Measurements from ENCODE around the gene ANKLE1.
"Not testable (repeated sequence)": the region's sequence is repeated elsewhere in the genome, so short reads cannot be mapped to it uniquely, and the experiment has no call there.

The ANKLE1 gene

DNA sequence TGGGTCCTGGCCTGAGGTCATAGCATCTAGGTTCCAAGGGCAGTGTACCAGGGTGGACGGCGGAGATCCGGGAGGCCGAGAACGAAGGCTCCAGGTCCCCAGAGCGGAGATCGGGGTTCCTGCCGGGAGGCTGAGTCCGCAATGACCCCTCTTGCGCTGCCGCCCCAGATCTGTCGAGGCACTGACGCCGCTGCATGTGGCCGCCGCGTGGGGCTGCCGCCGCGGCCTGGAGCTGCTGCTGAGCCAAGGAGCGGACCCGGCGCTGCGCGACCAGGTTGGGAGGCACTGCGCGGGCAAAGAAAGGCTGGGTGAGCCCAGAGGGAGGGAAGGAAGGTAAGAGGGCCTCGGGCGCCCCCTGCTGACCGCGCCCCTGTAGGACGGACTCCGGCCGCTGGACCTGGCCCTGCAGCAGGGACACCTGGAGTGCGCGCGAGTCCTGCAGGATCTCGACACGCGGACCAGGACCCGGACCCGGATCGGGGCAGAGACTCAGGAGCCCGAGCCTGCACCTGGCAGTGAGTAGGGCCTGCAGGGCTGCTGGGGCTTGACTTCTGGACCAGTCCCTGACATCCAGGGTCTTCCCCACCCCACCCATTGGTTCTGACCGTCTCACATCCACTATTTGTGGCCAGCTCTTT is 906 bp downstream of the ANKLE1 start:
- DNase-seq = peak; percentile 85

DNA sequence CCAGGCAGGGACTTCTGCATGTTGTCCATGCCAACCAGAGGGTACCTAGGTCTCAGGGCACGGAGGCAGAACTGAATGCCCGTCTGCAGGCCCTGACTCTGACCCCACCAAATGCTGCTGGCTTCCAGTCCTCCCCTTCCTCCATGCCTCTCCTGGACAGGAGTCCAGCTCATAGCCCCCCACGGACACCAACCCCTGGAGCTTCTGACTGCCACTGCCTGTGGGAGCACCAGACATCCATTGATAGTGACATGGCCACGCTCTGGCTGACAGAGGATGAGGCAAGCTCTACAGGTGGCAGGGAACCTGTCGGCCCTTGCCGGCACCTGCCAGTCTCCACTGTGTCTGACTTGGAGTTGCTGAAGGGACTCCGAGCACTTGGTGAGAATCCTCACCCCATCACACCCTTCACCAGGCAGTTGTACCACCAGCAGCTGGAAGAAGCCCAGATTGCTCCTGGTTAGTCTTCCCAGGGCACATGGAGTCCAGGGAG is 1.8 kb downstream of the ANKLE1 start:
- DNase-seq = no peak

DNA sequence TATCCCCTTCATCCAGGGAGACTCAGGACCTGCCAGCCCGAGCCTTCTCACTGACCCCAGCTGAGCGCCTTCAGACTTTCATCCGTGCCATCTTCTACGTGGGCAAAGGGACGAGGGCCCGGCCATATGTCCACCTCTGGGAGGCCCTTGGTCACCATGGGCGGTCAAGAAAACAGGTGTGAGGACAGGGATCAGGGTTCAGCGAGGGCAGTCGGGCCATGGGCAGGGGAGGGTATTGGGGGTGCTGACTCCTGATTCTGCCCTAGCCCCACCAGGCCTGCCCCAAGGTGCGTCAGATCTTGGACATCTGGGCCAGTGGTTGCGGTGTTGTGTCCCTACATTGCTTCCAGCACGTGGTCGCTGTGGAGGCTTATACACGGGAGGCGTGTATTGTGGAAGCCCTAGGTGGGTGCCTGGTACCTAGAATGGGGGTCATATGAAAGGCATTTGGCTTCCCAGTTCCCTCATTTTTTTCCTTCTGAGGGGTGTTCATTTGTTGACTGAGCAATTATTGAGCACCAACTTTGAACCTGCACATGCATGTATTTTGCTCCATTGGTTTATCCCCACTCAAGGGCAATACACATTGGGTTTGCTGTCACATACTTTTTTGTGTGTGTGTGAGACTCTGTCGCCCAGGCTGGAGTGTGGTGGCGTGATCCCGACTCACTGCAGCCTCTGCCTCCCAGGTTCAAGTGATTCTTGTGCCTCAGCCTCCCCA is 3.9 kb downstream of the ANKLE1 start:
- DNase-seq = no peak

DNA sequence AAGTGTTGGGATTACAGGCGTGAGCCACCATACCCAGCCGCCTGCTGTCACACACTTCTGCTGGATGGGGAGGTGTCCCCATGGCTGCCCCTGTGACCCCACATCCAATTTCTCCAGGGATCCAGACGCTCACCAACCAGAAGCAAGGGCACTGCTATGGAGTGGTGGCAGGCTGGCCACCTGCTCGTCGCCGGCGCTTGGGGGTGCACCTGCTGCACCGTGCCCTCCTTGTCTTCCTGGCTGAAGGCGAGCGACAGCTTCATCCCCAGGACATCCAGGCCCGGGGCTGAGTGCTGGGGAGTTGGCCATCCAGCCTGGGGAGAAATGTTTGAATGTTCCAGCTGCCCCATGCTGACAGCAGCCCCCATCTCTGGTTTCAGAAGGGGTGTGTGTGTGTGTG is 4.6 kb downstream of the ANKLE1 start:
- no peak for DNase-seq

DNA sequence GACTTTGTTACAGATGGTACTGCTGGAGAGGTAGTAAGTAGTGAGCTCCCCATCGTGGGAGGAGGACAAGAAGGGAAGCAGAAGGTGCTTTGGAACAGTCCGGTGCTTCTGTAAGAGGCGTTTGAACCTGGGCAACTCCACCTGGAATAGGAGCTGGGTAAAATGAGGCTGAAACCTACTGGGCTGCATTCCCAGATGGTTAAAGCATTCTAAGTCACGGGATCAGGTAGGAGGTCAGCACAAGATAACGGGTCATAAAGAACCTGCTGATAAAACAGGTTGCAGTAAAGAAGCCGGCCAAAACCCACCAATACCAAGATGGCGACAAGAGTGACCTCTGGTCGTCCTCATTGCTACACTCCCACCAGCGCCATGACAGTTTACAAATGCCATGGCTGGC is 5.1 kb downstream of the ANKLE1 start:
- no peak for DNase-seq

DNA sequence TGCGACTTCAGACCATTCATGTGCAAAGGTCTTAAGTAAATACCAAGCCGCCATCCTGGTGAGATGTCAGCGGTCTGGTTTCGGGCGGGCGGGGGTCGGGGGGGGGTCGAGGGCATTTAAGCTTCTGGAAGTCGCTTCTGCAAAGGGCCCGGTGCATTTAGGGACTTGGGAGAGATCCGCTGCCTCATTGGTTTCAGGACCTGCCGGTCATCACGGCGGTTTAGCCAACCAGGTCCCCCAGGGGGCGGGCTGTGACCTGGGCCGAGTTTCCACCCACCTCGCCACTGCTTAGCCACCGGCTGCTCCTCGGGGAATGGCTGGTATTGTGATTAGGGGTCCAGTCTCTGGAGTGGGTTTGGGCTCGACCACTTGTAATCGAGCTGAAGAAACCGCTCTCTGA is 7.8 kb downstream of the ANKLE1 start:
- no peak for DNase-seq

DNA sequence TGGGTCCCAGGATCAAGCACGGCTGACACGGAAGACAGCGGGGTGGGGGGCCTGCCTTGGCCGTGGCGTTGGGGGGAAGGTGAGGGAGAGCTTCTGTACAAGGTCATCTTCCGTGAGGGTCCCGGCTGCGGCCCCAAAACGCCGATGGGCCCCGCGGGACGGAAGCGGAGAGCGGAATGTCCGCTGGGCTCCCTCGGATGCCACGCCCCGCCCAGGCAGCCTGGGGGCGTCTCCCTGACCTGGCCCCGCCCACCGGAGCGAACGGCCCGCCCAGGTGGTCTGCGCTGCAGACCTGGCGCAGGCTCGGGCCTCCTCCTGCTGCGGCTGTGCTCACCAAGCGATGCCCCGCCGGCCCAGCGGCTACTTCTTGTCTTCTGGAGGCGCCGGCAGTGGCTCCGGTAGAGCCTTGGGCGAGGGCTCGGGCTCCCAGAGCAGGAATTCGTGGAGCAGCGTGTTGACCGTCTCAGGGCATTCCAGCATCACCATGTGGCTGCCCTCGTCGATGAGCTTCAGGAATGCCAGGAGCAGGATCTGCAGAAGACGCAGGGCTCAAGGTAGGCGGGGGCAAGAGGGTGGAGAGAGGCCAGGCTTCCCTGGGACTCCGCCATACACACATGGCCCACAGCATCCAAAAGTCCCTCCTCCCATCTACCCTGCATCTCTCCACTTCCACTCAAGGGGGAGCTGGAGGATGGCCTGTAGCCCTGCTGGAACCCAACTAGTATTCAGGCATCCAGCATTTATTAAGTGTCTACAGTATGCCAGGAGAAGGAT is 10.8 kb downstream of the ANKLE1 start:
- DNase-seq = peak; percentile 88

DNA sequence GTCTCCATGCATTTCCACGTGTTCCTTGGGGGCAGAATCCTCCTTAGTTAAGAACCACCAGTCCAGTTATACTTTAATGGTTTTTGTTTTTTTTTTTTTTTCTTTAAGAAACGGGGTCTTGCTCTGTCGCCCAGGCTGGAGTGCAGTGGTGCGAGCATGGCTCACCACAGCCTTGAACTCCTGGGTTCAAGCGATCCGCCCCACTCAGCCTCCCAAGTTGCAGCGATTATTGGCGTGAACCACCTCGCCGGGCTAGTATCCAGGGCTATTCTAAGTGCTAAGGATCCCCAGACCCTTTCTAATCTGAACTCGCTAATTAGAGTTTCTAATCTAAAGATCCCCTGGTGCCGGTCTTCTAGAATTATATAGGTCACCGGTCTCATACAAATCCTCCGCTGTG is 11.9 kb downstream of the ANKLE1 start:
- no peak for DNase-seq

DNA sequence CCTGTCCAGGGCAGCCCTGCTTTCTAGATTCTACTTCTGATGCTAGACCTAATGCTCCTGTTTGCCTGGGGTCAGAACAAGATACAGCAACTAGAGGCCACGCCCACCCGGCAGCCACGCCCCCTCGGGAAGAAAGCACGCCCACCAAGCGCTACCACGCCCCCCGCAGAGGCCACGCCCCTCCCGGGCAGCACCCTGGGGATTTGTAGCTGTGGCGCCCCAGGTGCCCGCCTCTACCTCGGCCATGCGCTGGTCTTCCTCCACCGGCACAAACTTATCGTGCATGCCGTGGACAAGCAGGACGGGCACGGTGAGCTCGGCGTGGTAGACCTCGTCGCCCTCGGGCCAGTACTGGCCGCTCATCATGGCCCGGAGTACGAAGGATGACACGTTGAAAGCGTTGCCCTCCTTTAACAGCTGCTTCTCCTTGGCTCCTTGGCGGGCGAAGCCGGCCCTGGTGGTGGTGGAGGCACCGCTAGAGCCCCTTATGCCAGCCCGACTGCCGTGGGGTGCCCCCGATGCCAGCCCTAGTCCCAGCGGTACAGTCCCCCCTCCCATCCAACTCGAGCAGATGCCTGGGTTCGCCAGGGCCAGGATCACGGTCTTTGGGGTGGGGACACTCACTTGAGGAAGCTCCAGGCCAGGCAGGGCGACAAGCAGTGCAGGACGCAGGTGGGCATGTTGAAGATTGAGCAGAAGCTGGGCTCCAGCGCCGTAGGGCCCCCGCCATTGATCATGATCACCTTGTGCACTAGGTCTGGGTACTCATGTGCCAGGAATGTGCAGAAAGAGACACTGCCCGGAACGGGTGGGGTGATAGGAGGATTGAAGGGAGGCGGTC is 12.6 kb downstream of the ANKLE1 start:
- DNase-seq = no peak

DNA sequence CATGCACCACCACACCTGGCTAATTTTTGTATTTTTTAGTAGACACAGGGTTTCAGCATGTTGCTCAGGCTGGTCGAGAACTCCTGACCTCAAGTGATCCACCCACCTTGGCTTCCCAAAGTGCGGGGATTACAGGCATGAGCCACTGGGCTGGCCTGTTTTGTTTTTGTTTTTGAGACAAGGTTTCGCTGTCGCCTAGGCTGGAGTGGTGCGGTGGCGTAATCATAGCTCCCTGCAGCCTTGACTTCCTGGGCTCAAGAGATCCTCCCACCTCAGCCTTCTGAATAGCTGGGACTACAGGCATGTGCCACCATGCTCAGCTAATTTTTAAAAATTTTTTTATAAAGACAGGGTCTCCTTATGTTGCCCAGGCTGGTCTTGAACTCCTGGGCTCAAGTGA is 13.8 kb downstream of the ANKLE1 start:
- DNase-seq = not testable (repeated sequence)

DNA sequence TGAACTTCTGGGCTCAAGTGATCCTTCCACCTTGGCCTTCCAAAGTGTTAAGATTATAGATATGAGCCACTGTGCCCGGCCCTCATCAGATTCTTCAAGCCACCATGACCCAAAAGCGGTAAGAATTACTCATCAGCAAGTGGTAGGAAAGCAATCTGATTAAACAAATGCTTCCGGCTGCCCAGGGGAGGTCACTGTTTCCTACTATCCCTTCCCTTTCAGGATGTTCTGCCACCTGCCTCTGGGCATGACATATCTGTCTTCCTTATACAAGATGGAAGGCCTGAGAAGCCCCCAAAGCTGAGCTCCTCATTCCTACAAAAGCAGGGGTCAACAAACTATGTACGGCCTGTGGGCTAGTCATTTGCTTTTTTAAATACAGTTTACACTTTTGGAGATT is 14.6 kb downstream of the ANKLE1 start:
- DNase-seq = no peak

DNA sequence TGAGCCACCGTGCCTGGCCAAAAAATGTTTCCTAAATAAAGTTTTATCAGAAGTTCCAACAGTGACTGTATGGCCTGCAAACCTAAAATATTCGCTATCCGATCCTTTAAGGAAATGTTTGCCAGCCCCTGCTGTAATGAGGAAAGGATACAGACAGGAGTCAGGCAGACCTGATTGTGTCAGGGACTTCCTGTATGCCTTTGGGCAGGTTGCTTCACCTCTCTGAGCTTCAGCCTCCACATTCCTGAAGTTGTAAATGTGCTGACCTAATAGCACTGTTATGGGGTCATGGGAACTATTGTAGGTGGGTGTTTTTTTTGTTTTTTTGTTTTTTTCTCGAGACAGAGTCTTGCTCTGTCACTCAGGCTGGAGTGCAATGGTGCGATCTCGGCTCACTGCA is 15.3 kb downstream of the ANKLE1 start:
- DNase-seq = no peak

DNA sequence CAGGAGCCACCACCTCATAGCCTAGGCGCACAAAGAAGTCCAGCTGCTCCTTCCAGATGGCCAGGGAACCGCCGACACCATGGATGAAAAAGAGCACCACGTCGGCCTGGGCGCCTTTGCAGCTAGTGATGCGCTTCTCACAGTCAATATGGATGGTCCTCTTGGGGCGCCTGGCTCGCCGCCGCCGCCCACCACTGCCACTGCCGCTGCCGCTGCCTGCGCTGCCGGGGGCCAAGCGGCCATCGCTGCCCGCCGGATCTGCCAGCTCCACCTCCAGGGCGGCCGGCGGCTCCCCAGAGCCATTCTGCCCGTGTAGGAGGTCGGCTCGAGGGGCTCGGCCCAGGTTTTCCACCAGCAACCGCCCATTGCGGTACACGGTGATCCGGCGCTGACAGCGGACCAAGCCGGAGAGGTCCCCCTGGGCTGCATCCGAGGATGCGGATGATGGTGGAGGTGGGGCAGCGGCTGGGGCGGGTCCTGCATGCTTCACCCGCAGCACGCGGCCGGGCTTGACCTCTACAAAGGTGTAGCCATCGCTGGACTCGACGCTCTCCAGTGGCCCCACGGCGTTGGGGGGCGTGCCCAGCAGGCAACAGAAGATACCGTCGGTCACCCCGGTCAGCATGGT is 19.4 kb downstream of the ANKLE1 start:
- DNase-seq = no peak

DNA sequence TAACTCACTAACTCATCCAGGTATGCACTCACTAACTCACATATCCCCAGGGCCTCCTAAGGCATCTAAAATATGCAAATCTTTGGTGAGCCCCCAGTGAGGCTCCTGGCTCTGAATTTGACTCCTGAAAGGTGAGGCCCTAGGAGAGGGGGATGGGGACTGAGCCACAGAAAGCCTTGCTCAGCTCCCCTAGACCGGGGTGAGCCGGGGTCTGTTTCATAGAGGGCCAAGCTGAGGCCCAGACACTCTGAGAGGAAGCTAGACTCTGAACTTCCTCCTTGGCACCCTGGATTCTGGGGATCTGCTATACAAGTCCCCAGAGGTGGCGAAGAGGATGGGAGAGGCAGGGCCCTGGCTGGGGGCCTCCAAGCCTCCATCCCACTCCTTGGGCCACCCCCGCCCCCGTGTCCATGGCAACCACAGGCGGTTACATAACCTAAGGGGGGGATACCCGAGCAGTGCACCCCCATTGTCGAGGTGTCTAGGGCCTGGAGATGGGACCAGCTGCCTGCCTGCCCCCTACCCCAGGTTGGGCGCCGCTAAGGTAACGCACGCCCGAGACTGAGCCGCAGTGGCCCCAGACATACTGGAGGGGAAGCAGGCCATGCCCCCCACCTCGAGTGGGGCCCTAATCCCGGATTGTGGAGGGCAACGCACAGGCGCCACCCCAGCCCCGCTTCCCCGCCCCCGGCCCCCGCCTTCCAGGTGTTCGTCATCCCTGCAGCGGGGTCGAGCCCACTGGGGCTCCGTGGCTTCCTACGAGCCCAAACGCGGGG is 20.9 kb downstream of the ANKLE1 start:
- no peak for DNase-seq

DNA sequence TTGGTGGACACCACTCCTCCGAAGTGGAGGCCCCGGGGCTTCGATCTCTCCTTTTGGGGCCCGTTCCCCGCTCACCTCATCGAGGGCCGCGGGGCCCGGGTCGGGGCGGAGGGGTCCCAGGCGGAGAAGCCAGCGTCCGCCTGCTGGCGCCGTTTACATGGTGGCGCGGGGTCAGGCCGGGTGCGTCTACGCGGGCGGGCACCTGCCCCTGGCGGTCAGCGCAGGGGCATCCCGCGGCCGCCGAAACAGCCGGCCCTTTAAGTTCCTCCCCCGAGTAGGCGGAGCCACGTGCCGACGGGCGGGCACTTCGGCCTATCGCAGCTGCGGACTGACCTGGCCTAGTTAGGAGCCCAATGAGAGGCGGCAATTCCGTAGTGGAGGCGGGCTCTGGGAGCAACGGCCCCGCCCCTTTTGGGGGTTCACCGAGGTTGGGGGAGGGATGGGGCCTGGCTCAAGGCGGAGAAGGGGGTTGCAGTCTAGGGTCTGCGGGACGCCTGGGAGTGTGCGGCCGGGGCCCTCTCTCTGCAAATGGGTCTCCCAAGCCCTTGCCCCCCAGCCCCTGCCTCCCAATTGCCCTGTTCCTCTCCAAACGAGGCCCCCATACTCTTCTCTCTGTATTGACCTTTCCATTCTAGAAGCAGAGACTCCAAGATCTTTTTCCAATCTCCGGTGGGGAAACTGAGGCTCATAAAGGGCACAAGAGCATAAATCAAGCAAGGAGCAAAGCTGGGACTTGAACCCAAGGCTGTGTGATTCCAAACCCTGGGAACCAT is 21.7 kb downstream of the ANKLE1 start, which contains the start of gene ABHD8:
Gene ABHD8 (minus strand): TSS at position 259 of the 773 bp plus-strand sequence. CDS start 1,809 bp downstream, outside the sequence.
- peak; percentile 86 for DNase-seq

DNA sequence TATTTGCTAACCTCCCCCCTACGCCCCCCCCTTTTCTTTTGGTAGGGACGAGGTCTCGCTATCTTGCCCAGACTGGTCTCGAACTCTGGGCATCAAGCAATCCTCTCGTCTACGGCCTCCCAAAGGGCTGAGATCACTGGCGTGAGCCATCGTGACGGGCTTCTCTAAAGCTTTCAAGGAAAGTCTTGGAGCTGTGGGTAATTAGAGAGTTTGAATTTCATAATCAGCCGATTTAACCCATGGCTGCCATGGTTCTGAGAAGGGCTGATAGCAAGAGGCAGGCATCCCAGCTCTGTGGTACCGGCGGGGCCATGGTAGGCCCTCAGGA is 22.2 kb downstream of the ANKLE1 start:
- no peak for DNase-seq

DNA sequence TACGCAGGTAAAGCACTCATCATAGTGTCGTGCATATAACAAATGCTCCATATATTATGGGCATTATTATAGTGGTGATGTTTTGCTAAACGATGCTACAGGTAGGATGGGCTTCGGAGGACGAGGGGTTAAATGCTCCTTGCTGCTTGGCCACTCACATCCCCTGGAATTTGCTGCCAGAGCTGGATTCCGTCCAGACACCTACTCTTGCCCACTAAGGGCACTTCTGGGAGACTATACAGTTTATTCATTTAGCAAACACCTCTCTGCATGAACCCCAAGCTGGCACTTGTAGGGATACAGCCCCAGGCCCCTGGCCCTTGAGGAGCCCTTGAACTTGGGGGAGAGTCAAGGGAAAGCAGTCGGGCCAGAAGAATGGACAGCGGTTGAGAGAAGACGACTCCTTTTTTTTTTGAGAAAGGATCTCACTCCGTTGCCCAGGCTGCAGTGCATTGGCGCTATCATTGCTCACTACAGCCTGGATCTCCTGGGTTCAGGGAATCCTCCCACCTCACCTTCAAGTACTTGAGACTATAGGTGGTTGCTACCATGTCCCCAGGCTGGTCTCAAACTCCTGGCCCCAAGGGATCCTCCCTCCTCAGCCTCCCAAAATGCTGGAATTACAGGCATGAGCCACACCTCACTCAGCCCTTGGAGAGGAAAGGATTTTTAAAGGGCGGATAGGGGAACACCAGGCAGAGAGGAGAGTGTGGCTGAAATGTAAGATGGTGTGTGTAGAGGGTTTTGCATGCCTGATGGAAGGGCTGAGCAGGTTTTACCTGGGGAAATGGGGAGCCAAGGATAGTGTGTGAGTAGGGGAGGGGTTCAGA is 22.9 kb downstream of the ANKLE1 start:
- DNase-seq = no peak

DNA sequence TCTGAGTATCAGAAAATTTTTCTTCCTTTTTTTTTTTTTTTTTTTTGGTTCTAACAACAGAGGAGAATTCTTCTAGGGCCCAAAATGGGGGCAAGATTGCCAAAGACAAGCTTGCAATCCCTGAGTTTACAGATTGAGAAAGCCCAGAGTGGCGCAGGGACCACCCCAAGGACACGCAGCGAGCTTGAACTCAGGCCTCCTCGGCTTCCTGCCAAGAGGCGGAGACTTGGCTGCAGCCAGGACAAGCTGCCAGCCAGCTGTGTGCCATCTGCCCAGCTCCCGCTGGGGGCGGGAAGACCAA is 23.5 kb downstream of the ANKLE1 start:
- DNase-seq = no peak

DNA sequence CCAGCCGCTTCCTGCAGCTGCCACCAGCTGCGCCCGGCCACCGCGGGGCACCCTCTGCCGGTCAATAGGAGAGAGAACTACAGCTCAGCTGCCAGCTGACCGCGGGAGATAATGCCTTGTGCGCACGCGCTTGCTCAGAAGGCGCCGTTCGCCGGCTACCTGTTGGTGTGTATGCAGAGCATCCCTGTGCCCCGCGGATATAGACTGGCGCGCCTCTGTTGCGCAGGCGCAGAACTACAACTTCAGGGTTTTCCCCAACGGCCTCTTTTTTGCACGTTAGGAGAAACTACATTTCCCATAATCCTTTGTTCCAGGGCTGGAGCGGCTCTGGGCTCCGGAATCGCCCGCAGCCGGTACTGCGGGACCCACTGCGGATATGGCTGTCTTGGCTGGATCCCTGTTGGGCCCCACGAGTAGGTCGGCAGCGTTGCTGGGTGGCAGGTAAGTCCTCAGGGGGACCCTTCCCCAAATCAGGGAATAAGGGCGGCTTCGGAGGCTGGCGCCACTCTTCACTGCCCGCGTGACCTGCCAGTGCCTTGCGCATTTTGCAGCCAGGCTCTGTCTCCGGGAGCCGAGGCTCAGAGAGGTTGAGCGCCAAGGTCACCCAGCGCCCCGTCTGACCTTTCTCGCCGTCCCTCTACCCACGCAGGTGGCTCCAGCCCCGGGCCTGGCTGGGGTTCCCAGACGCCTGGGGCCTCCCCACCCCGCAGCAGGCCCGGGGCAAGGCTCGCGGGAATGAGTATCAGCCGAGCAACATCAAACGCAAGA is 24.0 kb downstream of the ANKLE1 start, which contains the start of gene MRPL34:
Gene MRPL34 (plus strand): TSS at position 356 of the 768 bp plus-strand sequence. CDS start 21 bp downstream, at position 377.
- peak; percentile 95 for DNase-seq
